Nephron progenitor cell (in vitro differentiated cells): Measurements from ENCODE around the gene APLP1.

ENCODE experiments used
- DNase-seq: peaks from one replicate; pipeline ENCODE4 v3.0.0; 2021
- H3K27ac Mint-ChIP-seq: 2 replicates; pipeline ENCODE4 v1.8.0; 2021; ENCODE audit warnings: mild to moderate bottlenecking, moderate library complexity, mixed read lengths
- H3K27me3 Mint-ChIP-seq: 2 replicates; pipeline ENCODE4 v1.8.0; 2021; ENCODE audit warnings: mild to moderate bottlenecking, low read depth, mixed read lengths; ENCODE audit not compliant: poor library complexity
- H3K36me3 Mint-ChIP-seq: 2 replicates; pipeline ENCODE4 v1.8.0; 2021; ENCODE audit warnings: low read depth, mixed read lengths
- H3K4me1 Mint-ChIP-seq: 2 replicates; pipeline ENCODE4 v1.8.0; 2021; ENCODE audit warnings: mixed read lengths
- H3K4me3 Mint-ChIP-seq: 2 replicates; pipeline ENCODE4 v1.8.0; 2021; ENCODE audit warnings: mild to moderate bottlenecking, moderate library complexity, mixed read lengths
- H3K9me3 Mint-ChIP-seq: 2 replicates; pipeline ENCODE4 v1.8.0; 2021; ENCODE audit warnings: mild to moderate bottlenecking, moderate library complexity, mixed read lengths
- TF ChIP-seq, protein P1 (sequence below): fragments of 200-600 bp; sonication (generic); IDR thresholded peaks from 2 replicates; pipeline ENCODE4 v1.5.0; 2021; ENCODE audit warnings: antibody characterized with exemption

Gene APLP1

DNA sequence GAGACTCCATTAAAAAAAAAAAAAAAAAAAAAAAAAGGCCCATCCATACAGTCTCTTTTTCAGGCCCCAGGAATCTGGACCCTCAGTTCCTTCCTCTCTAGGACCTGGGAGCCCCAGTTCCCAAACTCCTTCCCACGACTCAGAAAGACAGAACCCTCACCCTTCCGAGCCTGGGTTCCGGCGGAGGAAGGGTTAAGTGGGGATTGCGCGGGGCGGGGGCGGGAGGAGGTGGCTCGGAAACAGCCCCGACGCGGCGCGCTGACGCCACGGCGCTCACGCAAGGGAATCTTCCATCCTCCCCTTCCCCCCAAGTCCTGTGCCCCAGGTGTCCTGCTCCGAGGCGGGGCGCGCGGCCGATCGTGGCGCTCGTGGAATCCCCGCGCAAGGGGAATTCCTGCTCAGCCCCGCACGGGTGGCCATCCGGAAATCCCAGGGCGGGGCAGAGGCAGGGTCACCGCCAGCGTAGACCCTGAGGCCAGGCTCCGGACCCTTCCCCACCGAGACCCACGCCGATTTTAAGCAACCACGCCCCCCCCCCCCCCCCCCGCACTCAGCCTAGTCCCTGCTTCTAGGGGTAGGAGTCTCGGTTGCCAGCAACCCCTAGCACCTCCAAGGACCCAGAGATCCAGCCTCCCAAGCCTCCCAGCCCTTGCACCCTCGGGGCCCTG lies 31.3 kb downstream of the APLP1 start:
- peaks cover 41% of the 10 kb centered on the region for H3K4me1 Mint-ChIP-seq
- peaks cover 6% of the 10 kb centered on the region for H3K36me3 Mint-ChIP-seq
- peaks cover 35% of the 10 kb centered on the region for H3K27me3 Mint-ChIP-seq
- DNase-seq, result peak; percentile 68
- H3K4me3 Mint-ChIP-seq, result peak overlapping the region; percentile 91
- TF ChIP-seq, protein P1, sequence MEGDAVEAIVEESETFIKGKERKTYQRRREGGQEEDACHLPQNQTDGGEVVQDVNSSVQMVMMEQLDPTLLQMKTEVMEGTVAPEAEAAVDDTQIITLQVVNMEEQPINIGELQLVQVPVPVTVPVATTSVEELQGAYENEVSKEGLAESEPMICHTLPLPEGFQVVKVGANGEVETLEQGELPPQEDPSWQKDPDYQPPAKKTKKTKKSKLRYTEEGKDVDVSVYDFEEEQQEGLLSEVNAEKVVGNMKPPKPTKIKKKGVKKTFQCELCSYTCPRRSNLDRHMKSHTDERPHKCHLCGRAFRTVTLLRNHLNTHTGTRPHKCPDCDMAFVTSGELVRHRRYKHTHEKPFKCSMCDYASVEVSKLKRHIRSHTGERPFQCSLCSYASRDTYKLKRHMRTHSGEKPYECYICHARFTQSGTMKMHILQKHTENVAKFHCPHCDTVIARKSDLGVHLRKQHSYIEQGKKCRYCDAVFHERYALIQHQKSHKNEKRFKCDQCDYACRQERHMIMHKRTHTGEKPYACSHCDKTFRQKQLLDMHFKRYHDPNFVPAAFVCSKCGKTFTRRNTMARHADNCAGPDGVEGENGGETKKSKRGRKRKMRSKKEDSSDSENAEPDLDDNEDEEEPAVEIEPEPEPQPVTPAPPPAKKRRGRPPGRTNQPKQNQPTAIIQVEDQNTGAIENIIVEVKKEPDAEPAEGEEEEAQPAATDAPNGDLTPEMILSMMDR, result no peak
- H3K9me3 Mint-ChIP-seq, result no peaks in the 10 kb centered on the region
- H3K27ac Mint-ChIP-seq, result no peak overlapping the region

GRCh38 chr19:35901055-35901644 lies 32.8 kb downstream of the APLP1 start:
- peak overlapping the region; percentile 91 for H3K4me3 Mint-ChIP-seq
- no peaks in the 10 kb centered on the region for H3K9me3 Mint-ChIP-seq
- no peaks in the 10 kb centered on the region for H3K36me3 Mint-ChIP-seq
- no peak for DNase-seq
- peaks cover 38% of the 10 kb centered on the region for H3K27me3 Mint-ChIP-seq
- TF ChIP-seq, protein P1, result no peak
- H3K27ac Mint-ChIP-seq, result no peak overlapping the region
- H3K4me1 Mint-ChIP-seq, result peaks cover 47% of the 10 kb centered on the region

GRCh38 chr19:35901854-35902661 lies 33.7 kb downstream of the APLP1 start, which contains the start of gene HCST:
HCST (plus strand) TSS chr19:35902529; CDS start chr19:35902594, 65 bp downstream.
- Mint-ChIP-seq H3K4me1 (peaks cover 51% of the 10 kb centered on the region), H3K9me3 (no peaks in the 10 kb centered on the region), H3K4me3 (peak within 1 kb of the TSS; percentile 78), H3K27ac (peak within 1 kb of the TSS; percentile 22), H3K27me3 (peaks cover 38% of the 10 kb centered on the region), H3K36me3 (no peaks in the 10 kb centered on the region)
- no peak for DNase-seq
- TF ChIP-seq, protein P1, result no peak

DNA sequence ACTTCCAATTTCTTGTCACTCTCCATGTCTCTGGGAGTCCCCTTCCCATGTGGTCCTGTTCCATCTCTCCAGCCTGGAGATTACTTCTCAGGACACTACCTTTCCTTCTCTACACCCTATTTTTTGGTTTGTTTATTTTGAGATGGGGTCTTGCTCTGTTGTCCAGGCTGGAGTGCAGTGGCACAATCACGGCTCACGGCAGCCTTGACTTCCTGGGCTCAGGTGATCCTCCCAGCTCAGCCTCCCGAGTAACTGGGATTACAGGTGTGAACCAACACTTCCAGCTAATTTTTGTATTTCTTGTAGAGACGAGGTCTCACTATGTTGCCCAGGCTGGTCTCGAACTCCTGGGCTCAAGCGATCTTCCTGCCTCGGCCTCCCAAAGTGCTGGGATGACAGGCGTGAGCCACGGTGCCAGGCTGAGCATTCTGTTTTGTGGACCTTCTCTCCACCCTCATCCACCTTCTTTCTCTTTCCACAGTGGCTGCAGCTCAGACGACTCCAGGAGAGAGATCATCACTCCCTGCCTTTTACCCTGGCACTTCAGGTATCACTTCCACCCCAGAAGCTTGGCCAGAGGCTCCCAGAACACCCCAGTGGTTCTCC lies 34.6 kb downstream of the APLP1 start:
- Mint-ChIP-seq H3K36me3 (no peaks in the 10 kb centered on the region), H3K9me3 (no peaks in the 10 kb centered on the region), H3K4me1 (peaks cover 60% of the 10 kb centered on the region), H3K27ac (no peak overlapping the region), H3K4me3 (peak overlapping the region; percentile 78), H3K27me3 (peaks cover 40% of the 10 kb centered on the region)
- TF ChIP-seq, protein P1, result no peak
- DNase-seq, result no peak

DNA sequence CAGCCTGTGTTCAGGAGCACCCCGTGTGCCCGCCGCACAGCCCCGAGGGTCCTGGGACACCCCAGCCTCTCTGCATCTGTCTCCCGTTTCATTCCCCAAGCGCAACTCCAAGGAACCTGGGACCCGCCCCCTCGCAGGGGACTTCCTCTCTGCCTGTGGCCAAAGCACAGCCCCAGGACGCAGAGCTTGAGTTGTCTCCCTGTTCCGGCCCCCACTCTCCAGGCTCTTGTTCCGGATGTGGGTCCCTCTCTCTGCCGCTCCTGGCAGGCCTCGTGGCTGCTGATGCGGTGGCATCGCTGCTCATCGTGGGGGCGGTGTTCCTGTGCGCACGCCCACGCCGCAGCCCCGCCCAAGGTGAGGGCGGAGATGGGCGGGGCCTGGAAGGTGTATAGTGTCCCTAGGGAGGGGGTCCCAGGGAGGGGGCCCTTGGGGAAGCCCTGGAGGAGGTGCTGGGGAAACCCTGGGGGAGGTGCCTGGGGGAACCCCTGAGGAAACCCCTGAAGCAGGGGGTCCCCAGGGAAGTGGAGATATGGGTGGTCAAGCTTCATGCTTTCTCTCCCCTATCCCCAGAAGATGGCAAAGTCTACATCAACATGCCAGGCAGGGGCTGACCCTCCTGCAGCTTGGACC lies 35.3 kb downstream of the APLP1 start:
- Mint-ChIP-seq H3K4me3 (peak overlapping the region; percentile 78), H3K36me3 (no peaks in the 10 kb centered on the region), H3K4me1 (peaks cover 62% of the 10 kb centered on the region), H3K27me3 (peaks cover 33% of the 10 kb centered on the region), H3K9me3 (no peaks in the 10 kb centered on the region), H3K27ac (no peak overlapping the region)
- peak; percentile 64 for DNase-seq
- TF ChIP-seq, protein P1, result no peak
